T-helper 2 cell treated with Interferon-gamma antibody and Interleukin-4, amounts not matched to agents 5 μg/mL and 100 μg/mL, for 36 hours (primary cell): ENCODE data around the gene CC2D1A.

Experiments
- DNase-seq: peaks from one replicate; pipeline ENCODE4 v3.0.0; 2021; ENCODE audit warnings: low spot score
- H3K27ac Mint-ChIP-seq: one replicate; pipeline ENCODE4 v1.8.0; 2021; ENCODE audit warnings: mild to moderate bottlenecking, mixed read lengths
- H3K27me3 Mint-ChIP-seq: one replicate; pipeline ENCODE4 v1.8.0; 2021; ENCODE audit warnings: low read depth, mixed read lengths
- H3K36me3 Mint-ChIP-seq: one replicate; pipeline ENCODE4 v1.8.0; 2021; ENCODE audit warnings: low read depth, mixed read lengths
- H3K4me1 Mint-ChIP-seq: one replicate; pipeline ENCODE4 v1.8.0; 2021; ENCODE audit warnings: low read depth, mixed read lengths
- H3K4me3 Mint-ChIP-seq: one replicate; pipeline ENCODE4 v1.8.0; 2022; ENCODE audit warnings: mild to moderate bottlenecking, moderate library complexity, mixed read lengths
- H3K9me3 Mint-ChIP-seq: one replicate; pipeline ENCODE4 v1.8.0; 2021; ENCODE audit warnings: mixed read lengths

CC2D1A gene

DNA sequence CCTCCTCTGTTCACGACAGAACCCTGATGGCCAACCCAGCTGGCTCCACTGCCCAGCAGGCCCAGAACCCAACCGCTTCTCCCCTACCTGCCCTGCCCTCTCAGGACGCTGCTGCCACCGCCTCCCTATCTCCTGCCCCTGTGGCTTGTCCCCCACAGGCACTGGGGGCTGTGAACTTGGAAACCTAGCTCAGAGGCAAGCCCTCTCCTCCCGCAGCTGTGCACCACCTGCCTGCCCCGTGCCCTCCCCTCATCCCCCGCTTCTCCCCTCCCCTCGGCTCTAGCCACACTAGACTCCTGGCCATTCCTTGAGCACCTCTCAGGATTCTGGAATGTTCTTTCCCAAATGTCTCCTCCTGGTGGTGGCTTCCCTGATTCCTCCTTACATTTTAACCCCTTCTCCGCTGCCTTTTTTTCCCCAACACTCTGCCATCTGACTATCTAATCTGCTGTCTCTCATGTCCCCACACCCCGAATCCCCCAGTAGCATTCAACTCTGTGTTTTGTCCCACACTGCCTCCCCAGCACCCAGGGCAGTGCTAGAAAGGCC, 22.4 kb upstream of the CC2D1A start:
- Mint-ChIP-seq H3K4me1 (peaks cover 32% of the 10 kb centered on the region), H3K36me3 (no peaks in the 10 kb centered on the region), H3K9me3 (no peaks in the 10 kb centered on the region), H3K27me3 (no peaks in the 10 kb centered on the region), H3K27ac (peak overlapping the region; percentile 69), H3K4me3 (no peak overlapping the region)
- DNase-seq, result no peak

DNA sequence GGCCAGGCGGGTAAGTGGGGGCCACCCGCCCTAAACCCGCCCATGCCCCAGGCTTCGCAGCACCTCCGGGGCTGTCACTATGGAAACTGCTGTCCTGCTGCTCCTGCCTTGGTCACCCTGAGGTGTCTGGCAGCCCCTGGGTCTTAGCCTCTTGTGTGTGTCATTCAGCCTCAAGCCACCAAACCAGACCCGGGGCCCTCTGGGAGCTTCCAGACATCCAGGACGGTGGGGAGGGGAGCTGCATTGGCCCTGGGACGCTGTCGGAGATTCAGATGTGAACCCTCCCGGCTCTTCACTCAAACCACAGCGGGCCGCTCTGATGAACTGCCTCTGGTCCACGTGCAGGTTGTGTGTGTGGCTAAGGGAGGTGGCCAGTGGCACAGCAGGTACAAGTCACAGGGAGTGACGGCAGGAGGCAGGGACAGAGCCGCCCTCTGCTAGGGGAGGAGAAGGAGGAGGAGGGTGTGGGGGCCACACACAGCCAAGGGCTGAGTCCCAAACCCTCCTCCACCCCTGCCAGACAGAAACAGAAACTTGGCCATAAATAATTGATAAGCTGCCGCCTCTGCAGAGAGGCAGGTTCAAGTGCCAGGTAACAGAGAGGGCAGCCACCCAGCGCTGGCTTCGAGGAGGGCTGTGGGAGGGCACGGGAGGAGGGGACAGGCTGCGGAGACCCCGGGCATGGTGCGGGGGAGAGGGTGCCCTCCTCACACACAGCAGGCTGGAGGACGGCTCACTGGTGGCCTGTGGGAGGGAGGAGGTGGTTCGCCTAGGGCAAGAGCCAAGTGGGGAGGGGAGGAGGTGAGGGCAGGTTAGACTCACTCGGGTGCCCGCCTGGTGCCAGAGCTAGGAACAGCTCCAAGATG, 21.0 kb upstream of the CC2D1A start:
- no peak overlapping the region for H3K27ac Mint-ChIP-seq

GRCh38 chr19:13885826-13886365, 20.1 kb upstream of the CC2D1A start:
- H3K27ac Mint-ChIP-seq, result no peak overlapping the region
- no peaks in the 10 kb centered on the region for H3K9me3 Mint-ChIP-seq
- H3K4me3 Mint-ChIP-seq, result no peak overlapping the region
- no peaks in the 10 kb centered on the region for H3K27me3 Mint-ChIP-seq
- H3K4me1 Mint-ChIP-seq, result peaks cover 22% of the 10 kb centered on the region
- no peak for DNase-seq
- no peaks in the 10 kb centered on the region for H3K36me3 Mint-ChIP-seq

More for the DNA sequence above, 21.0 kb upstream of the CC2D1A start:
- H3K4me1 Mint-ChIP-seq, result peaks cover 29% of the 10 kb centered on the region
- no peak for DNase-seq
- no peaks in the 10 kb centered on the region for H3K36me3 Mint-ChIP-seq
- no peak overlapping the region for H3K4me3 Mint-ChIP-seq
- no peaks in the 10 kb centered on the region for H3K9me3 Mint-ChIP-seq
- no peaks in the 10 kb centered on the region for H3K27me3 Mint-ChIP-seq

DNA sequence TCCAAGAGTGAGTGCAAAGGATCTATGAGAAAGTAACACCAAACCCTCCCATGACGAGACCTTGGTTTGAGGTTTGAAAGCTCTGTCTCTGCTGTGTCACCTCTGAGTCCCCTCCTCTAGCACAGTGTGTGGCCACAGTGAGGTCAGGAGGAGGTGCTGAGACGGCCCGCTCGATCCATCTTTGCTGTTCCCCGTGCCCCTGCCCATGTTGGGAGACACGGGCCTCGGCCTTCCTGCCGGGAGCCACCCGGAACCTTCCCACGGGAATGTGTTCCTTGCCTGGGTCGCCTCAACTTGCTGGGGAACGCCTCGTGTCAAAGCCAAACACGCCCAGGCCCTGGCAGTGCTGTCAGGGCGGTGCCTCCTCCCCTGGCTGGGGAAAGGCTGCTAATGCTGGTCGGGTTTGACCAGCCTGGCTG, 19.0 kb upstream of the CC2D1A start:
- Mint-ChIP-seq H3K27ac (no peak overlapping the region), H3K36me3 (no peaks in the 10 kb centered on the region), H3K4me3 (no peak overlapping the region)

DNA sequence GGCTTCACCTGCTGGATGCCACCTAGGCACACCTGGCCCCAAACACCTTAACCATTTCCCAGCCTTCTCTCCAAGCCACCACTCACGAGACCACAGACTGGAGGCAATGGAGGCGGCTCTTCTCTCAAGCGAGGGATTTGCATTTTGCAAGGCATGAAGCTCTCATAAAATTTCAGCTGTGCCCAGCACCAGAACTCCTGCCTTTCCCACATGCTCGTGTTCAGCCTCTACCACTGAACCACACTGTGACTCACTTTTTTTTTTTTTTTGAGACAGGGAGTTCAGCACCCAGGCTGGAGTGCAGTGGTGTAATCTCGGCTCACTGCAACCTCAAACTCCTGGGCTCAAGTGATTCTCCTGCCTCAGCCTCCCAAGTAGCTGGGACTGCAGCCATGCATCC, 18.5 kb upstream of the CC2D1A start:
- H3K4me3 Mint-ChIP-seq, result no peak overlapping the region
- H3K36me3 Mint-ChIP-seq, result no peaks in the 10 kb centered on the region
- peaks cover 7% of the 10 kb centered on the region for H3K4me1 Mint-ChIP-seq
- no peaks in the 10 kb centered on the region for H3K27me3 Mint-ChIP-seq
- no peak overlapping the region for H3K27ac Mint-ChIP-seq
- no peaks in the 10 kb centered on the region for H3K9me3 Mint-ChIP-seq
- no peak for DNase-seq

More for the DNA sequence above, 19.0 kb upstream of the CC2D1A start:
- no peak for DNase-seq
- Mint-ChIP-seq H3K27me3 (no peaks in the 10 kb centered on the region), H3K4me1 (peaks cover 12% of the 10 kb centered on the region), H3K9me3 (no peaks in the 10 kb centered on the region)

- Mint-ChIP-seq H3K4me1 (peaks cover 4% of the 10 kb centered on the region), H3K27ac (no peak overlapping the region), H3K4me3 (no peak overlapping the region), H3K36me3 (no peaks in the 10 kb centered on the region), H3K27me3 (no peaks in the 10 kb centered on the region), H3K9me3 (no peaks in the 10 kb centered on the region)
- no peak for DNase-seq
These were observed 17.7 kb upstream of the CC2D1A start for GRCh38 chr19:13888281-13888680.

DNA sequence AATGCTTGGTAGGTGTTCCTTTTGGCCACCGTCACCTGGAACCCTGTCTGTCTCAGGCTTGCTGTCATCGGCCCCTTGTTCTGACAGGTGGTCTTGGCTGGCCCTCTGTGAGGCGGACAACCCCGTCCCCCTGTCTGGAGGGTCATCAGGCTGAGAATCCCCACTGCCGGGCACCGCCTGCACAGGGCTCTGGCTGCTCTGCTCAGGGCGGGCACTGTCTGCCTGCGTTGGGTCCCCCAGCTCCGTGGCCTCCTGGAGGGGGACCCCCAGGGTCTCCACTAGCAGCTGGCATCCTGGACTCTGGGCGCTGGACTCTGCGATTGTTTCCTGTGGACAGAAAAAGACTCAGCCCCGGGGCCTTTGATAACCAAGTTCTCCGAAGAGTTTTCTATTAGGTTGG, 15.9 kb upstream of the CC2D1A start:
- Mint-ChIP-seq H3K4me3 (no peak overlapping the region), H3K36me3 (no peaks in the 10 kb centered on the region), H3K27me3 (no peaks in the 10 kb centered on the region), H3K4me1 (no peaks in the 10 kb centered on the region), H3K9me3 (no peaks in the 10 kb centered on the region), H3K27ac (no peak overlapping the region)
- no peak for DNase-seq

DNA sequence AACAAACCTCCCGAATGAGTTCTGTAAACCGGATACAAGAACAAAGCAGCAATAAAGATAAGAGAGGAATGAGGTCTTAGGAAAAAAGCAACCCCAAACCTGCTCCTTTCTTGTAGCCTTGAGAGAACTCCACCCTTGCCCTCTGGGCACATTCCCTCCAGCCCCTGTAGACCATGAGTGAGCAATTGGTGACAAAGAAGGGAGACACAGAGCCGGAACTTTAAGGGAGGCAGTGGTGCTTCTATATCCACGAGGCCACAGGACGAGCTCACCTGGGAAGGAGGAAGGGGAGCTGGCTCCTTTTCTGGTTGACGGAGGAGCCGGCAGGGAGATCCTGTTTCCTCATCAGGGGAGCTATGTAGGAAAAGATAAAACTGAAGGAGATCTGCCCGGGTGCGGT, 13.1 kb upstream of the CC2D1A start:
- Mint-ChIP-seq H3K4me3 (no peak overlapping the region), H3K27me3 (no peaks in the 10 kb centered on the region), H3K9me3 (no peaks in the 10 kb centered on the region), H3K4me1 (no peaks in the 10 kb centered on the region), H3K36me3 (no peaks in the 10 kb centered on the region), H3K27ac (no peak overlapping the region)
- DNase-seq, result no peak

DNA sequence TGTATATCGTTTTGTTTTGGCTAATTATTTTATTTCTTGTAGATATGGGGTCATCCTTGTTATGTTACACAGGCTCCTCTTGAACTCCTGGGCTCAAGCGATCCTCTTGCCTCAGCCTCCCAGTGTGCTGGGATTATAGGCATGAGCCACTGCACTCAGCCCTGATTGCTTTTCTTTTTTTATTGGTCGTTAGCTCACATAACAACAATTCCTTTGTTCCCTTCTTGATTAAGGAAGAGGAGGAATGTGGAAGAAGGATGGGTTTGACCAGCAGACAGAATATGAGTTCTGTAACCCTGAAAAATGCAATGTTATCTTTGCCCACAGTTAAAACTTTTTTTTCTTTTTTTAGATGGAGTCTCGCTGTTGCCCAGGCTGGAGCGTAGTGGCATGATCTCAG, 11.4 kb upstream of the CC2D1A start:
- Mint-ChIP-seq H3K27me3 (no peaks in the 10 kb centered on the region), H3K4me3 (no peak overlapping the region), H3K27ac (no peak overlapping the region)

GRCh38 chr19:13896227-13896626, 9.8 kb upstream of the CC2D1A start:
- DNase-seq, result no peak
- no peaks in the 10 kb centered on the region for H3K27me3 Mint-ChIP-seq
- no peaks in the 10 kb centered on the region for H3K4me1 Mint-ChIP-seq
- no peaks in the 10 kb centered on the region for H3K36me3 Mint-ChIP-seq
- H3K9me3 Mint-ChIP-seq, result no peaks in the 10 kb centered on the region
- no peak overlapping the region for H3K4me3 Mint-ChIP-seq
- no peak overlapping the region for H3K27ac Mint-ChIP-seq

More for the DNA sequence above, 11.4 kb upstream of the CC2D1A start:
- Mint-ChIP-seq H3K4me1 (no peaks in the 10 kb centered on the region), H3K9me3 (no peaks in the 10 kb centered on the region), H3K36me3 (no peaks in the 10 kb centered on the region)
- no peak for DNase-seq

- H3K27me3 Mint-ChIP-seq, result no peaks in the 10 kb centered on the region
- no peak for DNase-seq
- H3K4me3 Mint-ChIP-seq, result no peak overlapping the region
- H3K27ac Mint-ChIP-seq, result no peak overlapping the region
- no peaks in the 10 kb centered on the region for H3K4me1 Mint-ChIP-seq
- no peaks in the 10 kb centered on the region for H3K9me3 Mint-ChIP-seq
- H3K36me3 Mint-ChIP-seq, result no peaks in the 10 kb centered on the region
These were observed 6.6 kb upstream of the CC2D1A start for GRCh38 chr19:13899393-13899792.

- Mint-ChIP-seq H3K36me3 (peaks cover 3% of the 10 kb centered on the region), H3K9me3 (no peaks in the 10 kb centered on the region), H3K27ac (no peak overlapping the region), H3K4me1 (peaks cover 4% of the 10 kb centered on the region), H3K4me3 (no peak overlapping the region), H3K27me3 (no peaks in the 10 kb centered on the region)
- no peak for DNase-seq
These were observed 6.0 kb upstream of the CC2D1A start for GRCh38 chr19:13899912-13900584.

DNA sequence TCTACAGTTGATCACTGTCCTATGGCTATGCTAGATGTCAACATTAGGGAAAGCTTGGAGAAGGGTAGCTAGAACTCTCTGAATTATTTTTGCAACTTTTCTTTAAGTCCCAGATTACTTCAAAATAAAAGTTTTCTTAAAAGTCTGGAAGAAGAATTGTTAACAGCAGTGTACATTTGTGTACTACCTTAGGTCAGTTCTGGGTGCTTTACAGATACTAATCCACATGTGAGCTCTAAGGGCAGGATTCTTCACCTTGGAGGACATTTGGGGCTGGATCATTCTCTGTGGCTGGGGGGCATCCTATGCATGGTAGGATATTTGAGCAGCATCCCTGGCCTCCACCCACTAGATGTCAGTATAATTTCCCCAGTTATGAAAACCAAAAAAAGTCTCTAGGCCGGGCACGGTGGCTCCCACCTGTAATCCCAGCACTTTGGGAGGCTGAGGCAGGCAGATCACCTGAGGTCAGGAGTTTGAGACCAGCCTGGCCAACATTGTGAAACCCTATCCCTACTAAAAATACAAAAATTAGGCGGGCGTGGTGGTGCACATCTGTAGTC, 2.9 kb upstream of the CC2D1A start:
- Mint-ChIP-seq H3K4me1 (peaks cover 18% of the 10 kb centered on the region), H3K36me3 (peaks cover 3% of the 10 kb centered on the region), H3K9me3 (no peaks in the 10 kb centered on the region), H3K4me3 (no peak overlapping the region), H3K27me3 (no peaks in the 10 kb centered on the region), H3K27ac (no peak overlapping the region)
- no peak for DNase-seq

DNA sequence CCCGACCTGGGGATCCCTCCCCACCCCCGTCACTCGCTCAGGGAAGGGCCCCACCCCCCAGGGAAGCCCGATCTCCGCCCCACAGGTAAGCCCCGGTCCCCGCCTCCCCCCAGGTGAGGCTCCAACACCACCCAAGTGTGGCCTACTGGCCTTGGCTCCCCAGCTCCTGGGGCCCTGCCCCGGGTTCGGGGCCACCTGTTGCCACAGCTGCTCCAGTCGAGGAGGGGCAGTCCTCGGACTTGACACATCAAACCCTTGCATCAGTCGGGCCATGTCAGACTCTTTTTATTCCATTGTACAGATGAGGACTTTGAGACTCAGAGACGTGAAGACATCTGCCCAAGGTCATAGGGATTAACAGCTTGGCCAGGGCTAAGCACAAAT, 512 bp downstream of the CC2D1A start:
- peaks cover 18% of the 10 kb centered on the region for H3K4me1 Mint-ChIP-seq

More for the DNA sequence above, 512 bp downstream of the CC2D1A start:
- Mint-ChIP-seq H3K9me3 (no peaks in the 10 kb centered on the region), H3K36me3 (peaks cover 15% of the 10 kb centered on the region), H3K4me3 (peak overlapping the region; percentile 79), H3K27me3 (no peaks in the 10 kb centered on the region), H3K27ac (peak overlapping the region; percentile 60)
- DNase-seq, result no peak
